Measurements from ENCODE around the gene AUTS2. TPM values are rescaled to one million over a fixed set of nuclear protein-coding genes. Genes with fewer than 3 reads are reported as not detected.

Gene AUTS2
- total and polyA plus RNA-seq, 9 of the 15 experiments (the other 6 are each of a cell fraction or from before 2014, with no cell fraction given) = 0.58 TPM; not detected in 8

DNA sequence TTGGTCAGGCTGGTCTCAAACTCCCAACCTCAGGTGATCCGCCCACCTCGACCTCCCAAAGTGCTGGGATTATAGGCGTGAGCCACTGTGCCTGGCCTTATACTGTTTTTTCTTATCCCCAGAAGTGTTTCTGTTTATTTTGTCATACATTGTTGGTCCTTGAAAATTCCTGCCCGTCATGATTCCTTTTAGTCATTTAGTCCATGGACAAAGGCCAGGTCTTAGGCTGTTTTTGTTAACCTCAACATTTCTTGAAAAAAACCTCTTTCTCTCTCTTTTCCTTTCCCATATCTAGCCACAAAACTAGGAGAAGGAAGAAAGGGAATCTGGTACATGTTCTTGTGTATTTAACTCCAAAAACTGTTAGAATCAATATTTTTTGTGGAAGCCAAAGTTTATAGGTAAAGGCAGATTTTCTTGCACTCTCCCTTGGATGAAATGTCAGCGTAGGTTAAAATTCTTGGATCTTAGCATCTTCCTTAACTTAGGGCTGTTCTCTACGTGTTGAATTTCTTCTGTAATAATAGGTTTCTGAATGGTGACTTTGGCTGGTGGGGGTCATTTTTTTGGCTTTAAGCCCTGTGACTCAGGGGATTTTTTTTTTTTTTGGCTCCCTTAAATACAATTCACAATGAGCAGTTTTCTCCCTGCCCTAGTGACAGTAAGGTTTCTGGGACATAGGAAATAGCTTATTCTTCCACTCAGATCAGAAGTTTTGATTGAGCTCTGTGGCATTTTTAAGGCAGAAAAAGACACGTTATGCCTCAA lies 500.8 kb downstream of the AUTS2 start:
- H3K27me3 ChIP-seq (ENCODE audit: control insufficient read depth in 2 of 2, insufficient read depth in 2 of 2, low read length in 2 of 2) = no peaks in the 10 kb centered on the region
- DNase-seq (ENCODE audit: extremely low read depth in 1 of 4, low spot score in 3 of 4) (no peak), ATAC-seq (no peak), FAIRE-seq (no peak)
- H3K27ac ChIP-seq (ENCODE audit: extremely low read depth, low read depth, low read length) = no peak overlapping the region
- BruUV-seq (replicated peaks) = no TSS peak
- intact Hi-C loops (cut with micrococcal nuclease) = no loop called here
- in situ Hi-C loops (cut with MboI) = no loop called here
- H3K4me3 ChIP-seq = no peak overlapping the region
- no peak overlapping the region for H3K4me2 ChIP-seq (ENCODE audit: insufficient read depth, low read length)
- H3K36me3 ChIP-seq (ENCODE audit: control insufficient read depth, insufficient read depth, low read length) = no peaks in the 10 kb centered on the region
- H3K9ac ChIP-seq (ENCODE audit: insufficient read depth in 1 of 2, low read depth in 2 of 2, low read length in 2 of 2) = no peak overlapping the region
- WGBS (ENCODE audit: insufficient coverage, low coverage, missing lambda C conversion rate) = 3% methylated on average over 7 of the region's 7 CpGs
- no peaks in the 10 kb centered on the region for H3K79me2 ChIP-seq (ENCODE audit: control insufficient read depth, insufficient read depth, low read length)
- H3K4me1 ChIP-seq (replicated peaks in 1 of 2; ENCODE audit: control insufficient read depth in 2 of 2, insufficient read depth in 2 of 2, low read length in 2 of 2) = no peaks in the 10 kb centered on the region
- TF ChIP-seq, protein P1, sequence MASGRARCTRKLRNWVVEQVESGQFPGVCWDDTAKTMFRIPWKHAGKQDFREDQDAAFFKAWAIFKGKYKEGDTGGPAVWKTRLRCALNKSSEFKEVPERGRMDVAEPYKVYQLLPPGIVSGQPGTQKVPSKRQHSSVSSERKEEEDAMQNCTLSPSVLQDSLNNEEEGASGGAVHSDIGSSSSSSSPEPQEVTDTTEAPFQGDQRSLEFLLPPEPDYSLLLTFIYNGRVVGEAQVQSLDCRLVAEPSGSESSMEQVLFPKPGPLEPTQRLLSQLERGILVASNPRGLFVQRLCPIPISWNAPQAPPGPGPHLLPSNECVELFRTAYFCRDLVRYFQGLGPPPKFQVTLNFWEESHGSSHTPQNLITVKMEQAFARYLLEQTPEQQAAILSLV (tag; IDR thresholded peaks at IDR 0.05) = no peak
- TF ChIP-seq ZFPM2 (CRISPR knock-in tag; IDR thresholded peaks at IDR 0.05) = no peak
- no peak for TF ChIP-seq ETV5 (CRISPR knock-in tag; IDR thresholded peaks at IDR 0.05; ENCODE audit: low read depth)
- no peak for TF ChIP-seq RAD21 (CRISPR knock-in tag; conservative IDR thresholded peaks at IDR 0.05 in 1 of 2, IDR thresholded peaks at IDR 0.05 in 1 of 2)
- TF ChIP-seq KAT8 (IDR thresholded peaks at IDR 0.05; ENCODE audit: low read depth) = no peak
- no peak for TF ChIP-seq L3MBTL2 (IDR thresholded peaks at IDR 0.05)
- no peak for TF ChIP-seq CBX5 (IDR thresholded peaks at IDR 0.05; ENCODE audit: borderline replicate concordance, low read depth)
- no peak for TF ChIP-seq TBP (optimal IDR thresholded peaks at IDR 0.05; ENCODE audit: low read depth, low read length)
- no peak for TF ChIP-seq CXXC5 (CRISPR knock-in tag; IDR thresholded peaks at IDR 0.05)
- TF ChIP-seq, protein P2, sequence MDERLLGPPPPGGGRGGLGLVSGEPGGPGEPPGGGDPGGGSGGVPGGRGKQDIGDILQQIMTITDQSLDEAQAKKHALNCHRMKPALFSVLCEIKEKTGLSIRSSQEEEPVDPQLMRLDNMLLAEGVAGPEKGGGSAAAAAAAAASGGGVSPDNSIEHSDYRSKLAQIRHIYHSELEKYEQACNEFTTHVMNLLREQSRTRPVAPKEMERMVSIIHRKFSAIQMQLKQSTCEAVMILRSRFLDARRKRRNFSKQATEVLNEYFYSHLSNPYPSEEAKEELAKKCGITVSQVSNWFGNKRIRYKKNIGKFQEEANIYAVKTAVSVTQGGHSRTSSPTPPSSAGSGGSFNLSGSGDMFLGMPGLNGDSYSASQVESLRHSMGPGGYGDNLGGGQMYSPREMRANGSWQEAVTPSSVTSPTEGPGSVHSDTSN (CRISPR knock-in tag; IDR thresholded peaks at IDR 0.05; ENCODE audit: low read depth) = no peak
- TF ChIP-seq, protein P2 (tag; conservative IDR thresholded peaks at IDR 0.05; ENCODE audit: low read depth) = no peak
- no peak for TF ChIP-seq SRSF3 (IDR thresholded peaks at IDR 0.05; ENCODE audit: insufficient read depth, low read length)
- no peak for TF ChIP-seq RFX5 (IDR thresholded peaks at IDR 0.05; ENCODE audit: low read depth, low read length)
- no peak for TF ChIP-seq ZNF239 (CRISPR knock-in tag; IDR thresholded peaks at IDR 0.05)
- no peak for TF ChIP-seq COPS2 (conservative IDR thresholded peaks at IDR 0.05)
- TF ChIP-seq LCOR (CRISPR knock-in tag; IDR thresholded peaks at IDR 0.05) = no peak
- no peak for TF ChIP-seq NFXL1 (CRISPR knock-in tag; IDR thresholded peaks at IDR 0.05)
- no peak for TF ChIP-seq KLF10 (CRISPR knock-in tag; IDR thresholded peaks at IDR 0.05)
- TF ChIP-seq GATAD2A (IDR thresholded peaks at IDR 0.05) = no peak
- H3K9me1 ChIP-seq (ENCODE audit: control insufficient read depth, insufficient read depth, low read length) = no peaks in the 10 kb centered on the region
- H2AFZ ChIP-seq (ENCODE audit: low read depth, low read length) = no peak overlapping the region
- no peaks in the 10 kb centered on the region for H4K20me1 ChIP-seq (replicated peaks; ENCODE audit: control insufficient read depth, insufficient read depth, low read length)
- ChIA-PET POLR2A (no interaction called here), CTCF (ENCODE audit: low intra/inter-chr PET ratio) (no interaction called here)
- no peaks in the 10 kb centered on the region; the same call in 1 of the 2 replicates for H3K9me3 ChIP-seq (replicated peaks; ENCODE audit: control insufficient read depth, insufficient read depth, low read depth, low read length)
